Activated B cell treated with CpG ODN at 0.5 μM for 24 hours (primary cell): Measurements from ENCODE around the gene CRACR2B. TPM values are rescaled to one million over a fixed set of nuclear protein-coding genes. Genes with fewer than 3 reads are reported as not detected.

ENCODE experiments used
- ATAC-seq: fragments of 200-7000 bp; cut with Tn5 transposase; one replicate; pipeline ENCODE4 v1.10.0; 2021; ENCODE audit warnings: low read depth, mild to moderate bottlenecking, moderate library complexity
- CTCF ChIA-PET: fragments of 350-600 bp; sonication (Branson Sonifier 250); formaldehyde crosslinking; loops from one replicate; lab custom pipeline; 2021; ENCODE audit warnings: antibody characterized with exemption; lab: Charles Lee
- POLR2A ChIA-PET: fragments of 350-600 bp; sonication (Branson Sonifier 250); formaldehyde crosslinking; loops from one replicate; lab custom pipeline; 2021; ENCODE audit warnings: antibody characterized with exemption; lab: Charles Lee
- DNase-seq: peaks from one replicate; pipeline ENCODE4 v3.0.0; 2022
- H3K27ac Mint-ChIP-seq: one replicate; pipeline ENCODE4 v1.8.0; 2020; ENCODE audit warnings: mixed read lengths
- H3K27me3 Mint-ChIP-seq: one replicate; pipeline ENCODE4 v1.8.0; 2021; ENCODE audit warnings: mixed read lengths
- H3K36me3 Mint-ChIP-seq: one replicate; pipeline ENCODE4 v1.8.0; 2021; ENCODE audit warnings: low read depth, mixed read lengths
- H3K4me1 Mint-ChIP-seq: one replicate; pipeline ENCODE4 v1.8.0; 2021; ENCODE audit warnings: mixed read lengths
- H3K4me3 Mint-ChIP-seq: one replicate; pipeline ENCODE4 v1.8.0; 2020; ENCODE audit warnings: mild to moderate bottlenecking, mixed read lengths
- H3K9me3 Mint-ChIP-seq: one replicate; pipeline ENCODE4 v1.8.0; 2020; ENCODE audit warnings: mixed read lengths
- intact Hi-C: fragments of 100-400 bp; cut with micrococcal nuclease; formaldehyde crosslinking; loops from one replicate; pipeline ENCODE4 v1.15.1; 2024
- total RNA-seq: library from RNA; stranded (reverse); gene quantifications from 2 replicates; pipeline ENCODE4 v1.2.3, GENCODE V29; 2022
- TF ChIP-seq, protein P1 (sequence below): fragments of 200-600 bp; IDR thresholded peaks from one replicate; pipeline ENCODE4 v1.8.0; 2022; ENCODE audit warnings: antibody characterized with exemption, mild to moderate bottlenecking

The CRACR2B gene
- total RNA-seq, 1 donor from 2014 or later: 4.5 TPM

DNA sequence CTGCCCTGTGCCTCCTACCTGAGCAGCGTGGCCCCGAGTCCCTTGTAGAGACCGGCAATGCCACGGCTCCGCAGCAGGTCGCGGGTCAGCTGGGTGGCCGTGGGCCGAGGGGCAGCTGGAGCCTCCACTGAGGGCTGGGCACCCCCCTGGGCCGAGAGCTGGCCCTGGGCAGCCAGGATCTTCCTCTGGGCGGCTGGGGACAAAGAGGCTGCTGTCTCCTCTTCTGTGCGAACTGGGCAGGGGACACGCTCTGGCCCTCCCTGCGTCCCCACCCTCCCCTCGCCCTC lies 35.2 kb upstream of the CRACR2B start:
- peaks cover 27% of the 10 kb centered on the region for H3K4me1 Mint-ChIP-seq
- TF ChIP-seq, protein P1, sequence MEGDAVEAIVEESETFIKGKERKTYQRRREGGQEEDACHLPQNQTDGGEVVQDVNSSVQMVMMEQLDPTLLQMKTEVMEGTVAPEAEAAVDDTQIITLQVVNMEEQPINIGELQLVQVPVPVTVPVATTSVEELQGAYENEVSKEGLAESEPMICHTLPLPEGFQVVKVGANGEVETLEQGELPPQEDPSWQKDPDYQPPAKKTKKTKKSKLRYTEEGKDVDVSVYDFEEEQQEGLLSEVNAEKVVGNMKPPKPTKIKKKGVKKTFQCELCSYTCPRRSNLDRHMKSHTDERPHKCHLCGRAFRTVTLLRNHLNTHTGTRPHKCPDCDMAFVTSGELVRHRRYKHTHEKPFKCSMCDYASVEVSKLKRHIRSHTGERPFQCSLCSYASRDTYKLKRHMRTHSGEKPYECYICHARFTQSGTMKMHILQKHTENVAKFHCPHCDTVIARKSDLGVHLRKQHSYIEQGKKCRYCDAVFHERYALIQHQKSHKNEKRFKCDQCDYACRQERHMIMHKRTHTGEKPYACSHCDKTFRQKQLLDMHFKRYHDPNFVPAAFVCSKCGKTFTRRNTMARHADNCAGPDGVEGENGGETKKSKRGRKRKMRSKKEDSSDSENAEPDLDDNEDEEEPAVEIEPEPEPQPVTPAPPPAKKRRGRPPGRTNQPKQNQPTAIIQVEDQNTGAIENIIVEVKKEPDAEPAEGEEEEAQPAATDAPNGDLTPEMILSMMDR: no peak
- peaks cover 2% of the 10 kb centered on the region for H3K27me3 Mint-ChIP-seq
- no peaks in the 10 kb centered on the region for H3K9me3 Mint-ChIP-seq
- ATAC-seq (no peak), DNase-seq (no peak)
- POLR2A ChIA-PET: no interaction called here
- no peak overlapping the region for H3K4me3 Mint-ChIP-seq
- intact Hi-C loops: no loop called here
- H3K36me3 Mint-ChIP-seq: peaks cover 21% of the 10 kb centered on the region
- H3K27ac Mint-ChIP-seq: no peak overlapping the region
- CTCF ChIA-PET: no interaction called here

DNA sequence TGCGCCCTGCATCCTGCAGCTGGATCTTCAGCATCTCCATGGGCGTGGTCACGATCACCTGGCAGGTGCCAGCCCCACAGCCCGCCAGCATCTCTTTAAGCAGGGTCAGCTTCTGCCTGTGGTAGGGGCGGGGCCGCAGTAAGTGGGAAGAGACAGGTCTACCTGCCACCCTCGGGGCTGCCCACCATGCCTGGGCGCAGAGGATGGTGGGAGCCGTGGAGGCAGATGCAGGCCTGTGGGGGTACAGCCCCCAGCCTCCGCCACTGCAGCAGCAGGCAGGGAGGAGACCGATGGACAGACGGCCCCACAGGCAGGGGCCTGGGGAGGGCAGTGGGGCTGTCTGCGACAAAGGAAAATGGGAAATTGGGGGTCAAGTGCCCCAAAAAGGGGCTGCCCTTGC lies 34.8 kb upstream of the CRACR2B start:
- ATAC-seq (no peak), DNase-seq (no peak)
- POLR2A ChIA-PET: no interaction called here
- Mint-ChIP-seq H3K9me3 (no peaks in the 10 kb centered on the region), H3K27ac (no peak overlapping the region), H3K4me1 (peaks cover 27% of the 10 kb centered on the region), H3K36me3 (peaks cover 21% of the 10 kb centered on the region), H3K4me3 (no peak overlapping the region), H3K27me3 (peaks cover 2% of the 10 kb centered on the region)
- CTCF ChIA-PET: no interaction called here
- TF ChIP-seq, protein P1: no peak
- intact Hi-C loops: no loop called here

DNA sequence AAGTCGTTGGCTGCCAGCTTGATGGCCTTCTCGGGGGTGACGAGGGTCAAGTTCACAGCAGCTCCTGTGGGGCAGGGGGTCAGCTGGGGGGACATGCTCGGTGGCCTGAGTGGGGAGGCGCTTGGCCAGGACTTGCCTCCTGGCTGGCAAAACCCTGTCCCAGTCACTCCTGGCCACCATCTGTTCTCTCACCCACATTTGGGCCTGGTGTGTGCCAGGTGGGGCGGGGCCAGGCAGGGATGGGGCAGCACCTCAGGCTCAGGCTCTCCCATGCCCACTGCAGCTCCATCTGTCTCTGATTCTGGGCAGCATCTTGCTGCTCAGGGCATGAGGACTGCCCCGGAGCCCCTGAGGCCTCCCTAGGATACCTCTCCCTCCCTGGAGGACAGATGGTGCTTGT lies 34.2 kb upstream of the CRACR2B start:
- DNase-seq: no peak
- ATAC-seq: no peak
- peaks cover 21% of the 10 kb centered on the region for H3K36me3 Mint-ChIP-seq
- TF ChIP-seq, protein P1: no peak
- peaks cover 2% of the 10 kb centered on the region for H3K27me3 Mint-ChIP-seq
- ChIA-PET CTCF (no interaction called here), POLR2A (no interaction called here)
- H3K4me3 Mint-ChIP-seq: no peak overlapping the region
- no peaks in the 10 kb centered on the region for H3K9me3 Mint-ChIP-seq
- H3K4me1 Mint-ChIP-seq: peaks cover 27% of the 10 kb centered on the region
- intact Hi-C loops: no loop called here
- no peak overlapping the region for H3K27ac Mint-ChIP-seq

DNA sequence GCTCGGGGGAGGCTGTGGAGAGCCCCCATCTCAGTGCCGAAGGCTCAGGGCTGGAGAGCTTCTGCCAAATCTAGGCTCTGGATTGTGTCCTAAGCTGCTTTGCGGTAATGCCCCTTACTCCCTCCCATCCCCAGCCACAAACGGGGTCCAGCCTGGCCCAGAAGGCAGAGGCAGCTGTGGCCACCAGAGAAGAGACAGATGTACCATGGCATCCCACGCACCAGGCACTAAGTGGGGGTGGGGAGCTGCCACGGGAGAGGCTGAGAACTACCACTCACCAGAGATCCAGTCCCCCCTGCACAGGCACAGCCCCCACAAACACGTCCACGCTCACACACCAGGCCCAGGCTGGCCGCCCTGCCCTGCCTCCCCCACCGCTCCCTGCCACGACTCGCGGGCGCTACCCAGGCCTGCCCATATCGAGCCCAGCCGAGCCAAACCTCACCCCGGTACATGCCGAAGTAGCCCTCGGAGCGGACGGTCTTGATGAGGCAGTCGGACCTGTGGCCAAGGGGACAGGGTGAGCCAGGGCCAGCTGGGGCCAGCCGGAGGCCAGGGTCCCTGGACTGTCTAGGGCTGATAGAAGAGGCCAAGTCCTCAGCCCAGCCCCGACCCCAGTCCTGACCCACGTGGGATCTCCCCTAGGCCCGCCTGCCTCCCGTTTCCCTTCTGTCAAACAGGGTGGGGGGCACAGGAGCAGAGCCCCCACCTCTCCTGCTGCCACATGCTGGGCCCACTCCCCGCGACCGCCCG lies 33.5 kb upstream of the CRACR2B start:
- peaks cover 21% of the 10 kb centered on the region for H3K36me3 Mint-ChIP-seq
- H3K27me3 Mint-ChIP-seq: no peaks in the 10 kb centered on the region
- H3K4me3 Mint-ChIP-seq: peak overlapping the region; percentile 41
- ATAC-seq: no peak
- no peak overlapping the region for H3K27ac Mint-ChIP-seq
- ChIA-PET CTCF (no interaction called here), POLR2A (no interaction called here)
- peaks cover 27% of the 10 kb centered on the region for H3K4me1 Mint-ChIP-seq
- intact Hi-C loops: no loop called here
- TF ChIP-seq, protein P1: no peak
- DNase-seq: no peak
- H3K9me3 Mint-ChIP-seq: no peaks in the 10 kb centered on the region

DNA sequence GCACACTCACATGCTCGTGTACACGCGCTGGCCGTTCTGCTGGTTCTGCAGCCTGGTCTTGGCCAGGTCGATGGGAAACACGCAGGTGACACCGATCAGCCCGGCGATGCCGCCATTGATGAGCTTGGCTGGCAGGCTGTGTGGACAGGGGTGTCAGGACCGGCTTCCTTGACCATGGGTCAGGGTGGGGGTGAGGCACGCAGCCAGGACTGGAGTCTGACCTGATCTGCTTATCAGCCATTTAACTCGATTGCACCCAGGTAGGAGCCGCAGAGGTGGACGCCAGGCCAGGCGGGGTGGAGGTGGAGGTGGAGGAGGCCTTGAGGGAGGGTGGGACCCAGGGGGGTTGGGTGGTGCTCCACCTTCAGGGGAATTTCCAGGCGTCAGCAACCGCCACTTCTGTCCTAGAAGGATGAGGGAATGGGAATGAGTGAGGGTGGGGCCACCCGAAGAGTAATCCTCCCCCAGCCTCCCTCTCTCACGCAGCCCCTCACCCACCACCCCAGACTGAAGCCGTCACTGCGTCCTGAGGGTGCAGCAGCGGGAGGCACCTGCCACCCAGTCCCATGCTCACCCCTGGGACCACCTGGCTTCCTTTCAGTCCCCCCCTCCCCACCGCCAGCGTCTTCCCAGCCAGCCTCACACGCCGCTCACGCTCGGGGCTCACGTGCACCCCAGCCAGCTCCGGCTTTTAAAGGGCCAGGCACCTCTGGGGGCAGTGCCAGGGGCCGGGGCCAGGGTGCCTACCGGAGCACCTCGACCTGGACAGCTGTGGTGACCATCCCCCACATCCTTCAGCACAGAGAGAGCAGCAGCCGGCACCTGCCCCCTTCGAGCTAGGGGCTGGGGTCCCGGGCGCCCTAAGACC lies 32.7 kb upstream of the CRACR2B start:
- H3K27me3 Mint-ChIP-seq: no peaks in the 10 kb centered on the region
- ChIA-PET CTCF (no interaction called here), POLR2A (interaction anchor here (1.1 to 3.8 kb wide), 7 partner anchors 14 to 98 kb away, joined by 4 to 37 read pairs (median 15); partner anchors contain the start of genes GATD1, PNPLA2, POLR2L and RPLP2)
- TF ChIP-seq, protein P1: no peak
- H3K36me3 Mint-ChIP-seq: peaks cover 21% of the 10 kb centered on the region
- H3K9me3 Mint-ChIP-seq: no peaks in the 10 kb centered on the region
- intact Hi-C loops: loop anchor here (5.0 kb wide), 2 partner anchors 37 to 727 kb away; partner anchors contain the start of gene CD151
- no peak for DNase-seq
- H3K4me3 Mint-ChIP-seq: peak overlapping the region; percentile 58
- H3K4me1 Mint-ChIP-seq: peaks cover 22% of the 10 kb centered on the region
- H3K27ac Mint-ChIP-seq: no peak overlapping the region
- ATAC-seq: no peak
